HCT116 (cell line): ENCODE measurements around the gene U2AF2. TPM values are rescaled to one million over a fixed set of nuclear protein-coding genes. Genes with fewer than 3 reads are reported as not detected.

Experiments used
- ATAC-seq: fragments of 200-7000 bp; cut with Tn5 transposase; 2 replicates; pipeline ENCODE4 v1.9.1; 2020; ENCODE audit warnings: mild to moderate bottlenecking, moderate library complexity
- BruUV-seq: library from RNA; stranded (reverse); fragments of 400-500 nt; replicated peaks from 2 replicates; lab custom pipeline; 2021; lab: Mats Ljungman, UMichigan
- CTCF ChIA-PET: fragments of 300-600 bp; sonication (Branson Sonifier 250); formaldehyde crosslinking; loops from one replicate; lab custom pipeline; 2021; ENCODE audit warnings: antibody characterized with exemption; lab: Charles Lee
- POLR2A ChIA-PET: fragments of 300-600, 350-600 bp; sonication (Branson Sonifier 250); formaldehyde crosslinking; loops from one replicate; lab custom pipeline; 2021; ENCODE audit warnings: antibody characterized with exemption; lab: Charles Lee
- RAD21 ChIA-PET, 2 experiments: fragments of 300-600 bp; sonication (Branson Sonifier 250); formaldehyde crosslinking; loops; one replicate each; lab custom pipeline; 2023; ENCODE audit warnings: low total read pairs in 2 of 2; ENCODE audit not compliant: uncharacterized antibody in 2 of 2, unreplicated experiment in 2 of 2, low non-redundant PET in 1 of 2; lab: Charles Lee
- DNase-seq: peaks from one replicate; pipeline ENCODE4 v3.0.0-alpha.2; 2010; ENCODE audit warnings: low read depth, low spot score
- H2AFZ ChIP-seq: fragments of 200-600 bp; shearing (Covaris generic), sonication (generic); 2 replicates; pipeline ENCODE4 v1.6.1; 2017; ENCODE audit warnings: low read depth, mixed run types, mixed read lengths, antibody characterized with exemption, low read length; ENCODE audit not compliant: poor library complexity, severe bottlenecking
- H3K27ac ChIP-seq: 2 replicates; pipeline ENCODE4 v1.5.1; 2012; ENCODE audit warnings: low read depth, low read length
- H3K27me3 ChIP-seq: fragments of 200-600 bp; sonication (generic); 2 replicates; pipeline ENCODE4 v1.6.1; 2016; ENCODE audit warnings: mixed run types, low read length, mixed read lengths; ENCODE audit not compliant: insufficient read depth
- H3K36me3 ChIP-seq, 2 experiments: fragments of 200-500 bp in 1 of 2; fragments of 200-600 bp in 1 of 2; sonication (Bioruptor generic) in 1 of 2; sonication (generic) in 1 of 2; 2 replicates each; pipeline versions ENCODE4 v1.5.1 to v1.6.1; 2014 to 2016; ENCODE audit warnings: low read length in 2 of 2, inconsistent platforms in 1 of 2, mixed read lengths in 1 of 2, mixed run types in 1 of 2; ENCODE audit not compliant: insufficient read depth in 2 of 2, control insufficient read depth in 1 of 2
- H3K4me1 ChIP-seq, 2 experiments: fragments of 200-600 bp in 1 of 2; sonication (generic) in 1 of 2; 2 replicates each; pipeline versions ENCODE4 v1.5.1 to v1.6.1; 2012 to 2017; ENCODE audit warnings: low read length in 2 of 2, inconsistent platforms in 1 of 2, mild to moderate bottlenecking in 1 of 2, mixed read lengths in 1 of 2, mixed run types in 1 of 2, moderate library complexity in 1 of 2; ENCODE audit not compliant: insufficient read depth in 2 of 2, control insufficient read depth in 1 of 2
- H3K4me2 ChIP-seq: fragments of 200-600 bp; sonication (generic); 2 replicates; pipeline ENCODE4 v1.6.1; 2017; ENCODE audit warnings: mixed run types, low read length, mixed read lengths
- H3K4me3 ChIP-seq, 2 experiments: fragments of 200-600 bp in 1 of 2; sonication (generic) in 1 of 2; replicated peaks in 1 of 2; 2 replicates each; pipeline ENCODE4 v1.5.1; 2011 to 2016; ENCODE audit warnings: low read length in 2 of 2, control low read depth in 1 of 2, low read depth in 1 of 2, mild to moderate bottlenecking in 1 of 2, mixed read lengths in 1 of 2, mixed run types in 1 of 2
- H3K79me2 ChIP-seq: fragments of 200-600 bp; sonication (generic); 2 replicates; pipeline ENCODE4 v1.6.1; 2017; ENCODE audit warnings: mild to moderate bottlenecking, mixed run types, low read length, moderate library complexity, mixed read lengths; ENCODE audit not compliant: insufficient read depth
- H3K9ac ChIP-seq: fragments of 200-600 bp; sonication (generic); 2 replicates; pipeline ENCODE4 v1.6.1; 2016; ENCODE audit warnings: low read length, mixed read lengths
- H3K9me2 ChIP-seq: fragments of 200-600 bp; sonication (generic), shearing (Covaris generic); 2 replicates; pipeline ENCODE4 v1.6.1; 2017; ENCODE audit warnings: mixed run types, mild to moderate bottlenecking, moderate library complexity; ENCODE audit not compliant: insufficient read depth
- H3K9me3 ChIP-seq, 2 experiments: fragments of 200-500 bp in 1 of 2; fragments of 200-600 bp in 1 of 2; sonication (Bioruptor generic) in 1 of 2; sonication (generic) in 1 of 2; 2 replicates each; pipeline ENCODE4 v1.6.1; 2014 to 2017; ENCODE audit warnings: low read length in 2 of 2, mixed read lengths in 2 of 2, inconsistent platforms in 1 of 2, low read depth in 1 of 2, mild to moderate bottlenecking in 1 of 2, mixed run types in 1 of 2, moderate library complexity in 1 of 2; ENCODE audit not compliant: control insufficient read depth in 1 of 2, insufficient read depth in 1 of 2
- H4K20me1 ChIP-seq: fragments of 200-600 bp; sonication (generic), shearing (Covaris generic); 2 replicates; pipeline ENCODE4 v1.6.1; 2017; ENCODE audit warnings: mixed run types, mild to moderate bottlenecking, moderate library complexity; ENCODE audit not compliant: insufficient read depth
- CTCF ChIP-seq, 3 experiments: fragments of 200-600 bp in 1 of 3; sonication (generic) in 1 of 3; IDR thresholded peaks in 2 of 3; conservative IDR thresholded peaks in 1 of 3; 2 replicates each; pipeline ENCODE4 v1.5.1; 2012 to 2017; ENCODE audit warnings: low read depth in 2 of 3, low read length in 2 of 3, antibody characterized with exemption in 1 of 3, borderline replicate concordance in 1 of 3, control low read depth in 1 of 3, mild to moderate bottlenecking in 1 of 3, mixed read lengths in 1 of 3, mixed run types in 1 of 3, moderate library complexity in 1 of 3; ENCODE audit not compliant: insufficient read depth in 1 of 3
- POLR2AphosphoS5 ChIP-seq: IDR thresholded peaks from 2 replicates; pipeline ENCODE4 v1.6.1; 2011; ENCODE audit warnings: mild to moderate bottlenecking, low read depth, low read length, moderate library complexity
- RAD21 ChIP-seq: IDR thresholded peaks from 2 replicates; pipeline ENCODE4 v1.6.1; 2012; ENCODE audit warnings: low read depth, mild to moderate bottlenecking
- REST ChIP-seq: IDR thresholded peaks from 2 replicates; pipeline ENCODE4 v1.6.1; 2012; ENCODE audit warnings: low read depth
- ZBTB33 ChIP-seq: IDR thresholded peaks from 2 replicates; pipeline ENCODE4 v1.6.1; 2011; ENCODE audit warnings: mild to moderate bottlenecking, low read length, moderate library complexity; ENCODE audit not compliant: insufficient replicate concordance; ENCODE audit errors: extremely low read depth
- ZNF274 ChIP-seq: fragments of 200-500 bp; sonication (Bioruptor generic); IDR thresholded peaks from 2 replicates; pipeline ENCODE4 v1.6.1; 2014; ENCODE audit warnings: mild to moderate bottlenecking, low read depth, low read length, inconsistent platforms
- intact Hi-C: fragments of 100-400 bp; cut with micrococcal nuclease; formaldehyde crosslinking; loops from 2 replicates; pipeline ENCODE4 v1.10.0; 2022
- total RNA-seq: library from RNA; stranded (reverse); gene quantifications from one replicate; pipeline ENCODE4 v1.2.1, GENCODE V29; 2021; ENCODE audit not compliant: unreplicated experiment

Gene U2AF2
- total RNA-seq, 1 experiment from 2014 or later = 259 TPM

GRCh38 chr19:55703790-55704215, 49.0 kb downstream of the U2AF2 start:
- Histone ChIP-seq H3K9me3 (no peaks in the 10 kb centered on the region), H3K9me2 (no peaks in the 10 kb centered on the region), H3K27ac (no peak overlapping the region), H3K9ac (no peak overlapping the region), H3K4me1 (no peaks in the 10 kb centered on the region), H3K27me3 (0 out of 2 replicates have a peak, but pooled peaks cover 4% of the 10 kb centered on the region), H3K36me3 (peaks cover 2 to 13% of the 10 kb centered on the region in 2 experiments; a peak in 3 of 4 replicates), H3K4me3 (no peak overlapping the region), H3K79me2 (no peaks in the 10 kb centered on the region), H4K20me1 (no peaks in the 10 kb centered on the region), H2AFZ (no peak overlapping the region)
- RAD21 ChIA-PET = no interaction called here
- ATAC-seq (peak; percentile 92), DNase-seq (peak; percentile 4)
- intact Hi-C loops = loop anchor here (1.0 kb wide), 1 partner anchor 105 kb away; no protein-coding TSS in a partner anchor
- peak; percentile 42; the same call in 1 of the 2 replicates for TF ChIP-seq RAD21
- TF ChIP-seq REST = no peak
- TF ChIP-seq POLR2AphosphoS5 = no peak
- TF ChIP-seq ZNF274 = no peak
- peak; percentile 30 to 97 (median 93); a peak in 4 of 6 replicates for TF ChIP-seq CTCF (IDR thresholded peaks at IDR 0.05 in 2 of 3, conservative IDR thresholded peaks at IDR 0.05 in 1 of 3; ENCODE audit: borderline replicate concordance in 1 of 3, insufficient read depth in 1 of 3, low read depth in 2 of 3, low read length in 2 of 3)
- TF ChIP-seq ZBTB33 = no peak
- TF ChIP-seq, all 23 proteins: peak for 2
- BruUV-seq = no TSS peak
- H3K4me2 ChIP-seq = no peak overlapping the region
- ChIA-PET POLR2A (no interaction called here), CTCF (interaction anchor here (0.9 to 1.6 kb wide), 6 partner anchors 10 to 630 kb away, joined by 3 to 6 read pairs (median 4); no protein-coding TSS in a partner anchor)
